ENCODE measurements around the gene IL3RA.

IL3RA gene

GRCh38 chrX:1387141-1387776 lies 50.7 kb downstream of the IL3RA start:
- H3K27ac ChIP-seq (ENCODE audit: low read depth, low read length): no peak overlapping the region
- no peaks in the 10 kb centered on the region for H3K9me3 ChIP-seq (ENCODE audit: insufficient read depth, low read length)
- no peak overlapping the region for H2AFZ ChIP-seq (ENCODE audit: low read depth, low read length, severe bottlenecking)
- peaks cover 3% of the 10 kb centered on the region; the same call in 1 of the 2 replicates for H3F3A ChIP-seq (ENCODE audit: insufficient read depth)
- no peak overlapping the region for H3K4me3 ChIP-seq (ENCODE audit: insufficient read depth, low read length, poor library complexity, severe bottlenecking)
- peaks cover 12% of the 10 kb centered on the region for H4K20me1 ChIP-seq (ENCODE audit: low read depth, low read length)
- H3K4me2 ChIP-seq (ENCODE audit: low read depth, low read length, poor library complexity, severe bottlenecking): no peak overlapping the region
- H3K27me3 ChIP-seq (ENCODE audit: low read length): no peaks in the 10 kb centered on the region
- H3K9me2 ChIP-seq (replicated peaks; ENCODE audit: insufficient read depth, low read length): no peaks in the 10 kb centered on the region
- H3K36me3 ChIP-seq (ENCODE audit: low read length): peaks cover 8% of the 10 kb centered on the region; the same call in 1 of the 2 replicates
- peaks cover 27% of the 10 kb centered on the region for H3K79me2 ChIP-seq (ENCODE audit: insufficient read depth, low read length)
- H3K9ac ChIP-seq (ENCODE audit: low read length): no peak overlapping the region
- no peak for TF ChIP-seq CTCF (IDR thresholded peaks at IDR 0.05; ENCODE audit: insufficient read depth, low read length, poor library complexity, severe bottlenecking)
- no peak for TF ChIP-seq EZH2phosphoT487 (conservative IDR thresholded peaks at IDR 0.05; ENCODE audit: low read length)

- no peak for TF ChIP-seq CTCF (IDR thresholded peaks at IDR 0.05; ENCODE audit: insufficient read depth, low read length, poor library complexity, severe bottlenecking)
- TF ChIP-seq EZH2phosphoT487 (conservative IDR thresholded peaks at IDR 0.05; ENCODE audit: low read length): no peak
- Histone ChIP-seq H2AFZ (ENCODE audit: low read depth, low read length, severe bottlenecking) (no peak overlapping the region), H3K27ac (ENCODE audit: low read depth, low read length) (no peak overlapping the region), H4K20me1 (ENCODE audit: low read depth, low read length) (peaks cover 12% of the 10 kb centered on the region), H3K9ac (ENCODE audit: low read length) (no peak overlapping the region), H3K9me2 (replicated peaks; ENCODE audit: insufficient read depth, low read length) (no peaks in the 10 kb centered on the region), H3K36me3 (ENCODE audit: low read length) (peaks cover 8% of the 10 kb centered on the region; the same call in 1 of the 2 replicates), H3K27me3 (ENCODE audit: low read length) (no peaks in the 10 kb centered on the region), H3K9me3 (ENCODE audit: insufficient read depth, low read length) (no peaks in the 10 kb centered on the region), H3F3A (ENCODE audit: insufficient read depth) (no peaks in the 10 kb centered on the region), H3K4me2 (ENCODE audit: low read depth, low read length, poor library complexity, severe bottlenecking) (no peak overlapping the region), H3K79me2 (ENCODE audit: insufficient read depth, low read length) (peaks cover 34% of the 10 kb centered on the region), H3K4me3 (ENCODE audit: insufficient read depth, low read length, poor library complexity, severe bottlenecking) (no peak overlapping the region)
Measured at GRCh38 chrX:1388651-1389050, 52.1 kb downstream of the IL3RA start.

- no peaks in the 10 kb centered on the region for H3K9me2 ChIP-seq (replicated peaks; ENCODE audit: insufficient read depth, low read length)
- peaks cover 12% of the 10 kb centered on the region for H4K20me1 ChIP-seq (ENCODE audit: low read depth, low read length)
- no peak overlapping the region for H3K27ac ChIP-seq (ENCODE audit: low read depth, low read length)
- H3F3A ChIP-seq (ENCODE audit: insufficient read depth): no peaks in the 10 kb centered on the region
- no peaks in the 10 kb centered on the region for H3K9me3 ChIP-seq (ENCODE audit: insufficient read depth, low read length)
- H3K4me2 ChIP-seq (ENCODE audit: low read depth, low read length, poor library complexity, severe bottlenecking): no peak overlapping the region
- H3K9ac ChIP-seq (ENCODE audit: low read length): no peak overlapping the region
- H3K79me2 ChIP-seq (ENCODE audit: insufficient read depth, low read length): peaks cover 41% of the 10 kb centered on the region
- peaks cover 8% of the 10 kb centered on the region; the same call in 1 of the 2 replicates for H3K36me3 ChIP-seq (ENCODE audit: low read length)
- TF ChIP-seq CTCF (IDR thresholded peaks at IDR 0.05; ENCODE audit: insufficient read depth, low read length, poor library complexity, severe bottlenecking): no peak
- no peak for TF ChIP-seq EZH2phosphoT487 (conservative IDR thresholded peaks at IDR 0.05; ENCODE audit: low read length)
- H2AFZ ChIP-seq (ENCODE audit: low read depth, low read length, severe bottlenecking): no peak overlapping the region
- H3K4me3 ChIP-seq (ENCODE audit: insufficient read depth, low read length, poor library complexity, severe bottlenecking): no peak overlapping the region
- no peaks in the 10 kb centered on the region for H3K27me3 ChIP-seq (ENCODE audit: low read length)
Measured at GRCh38 chrX:1389181-1389992, 52.8 kb downstream of the IL3RA start.
